GM19025 (cell line): Measurements from ENCODE around the gene LGALS7B.
"Not testable (repeated sequence)": the region's sequence is repeated elsewhere in the genome, so short reads cannot be mapped to it uniquely, and the experiment has no call there.

Experiments used
- ATAC-seq: cut with Tn5 transposase; IDR thresholded peaks from one replicate; pipeline ENCODE4 v1.9.1; 2021; ENCODE audit warnings: mild to moderate bottlenecking, low read depth, moderate library complexity; ENCODE audit not compliant: unreplicated experiment

Gene LGALS7B

GRCh38 chr19:38788478-38789243 is at the start of gene LGALS7B:
Gene LGALS7B, plus strand, starts transcription at chr19:38789200. Its CDS starts 27 bp downstream, at chr19:38789227.
- ATAC-seq: no peak

DNA sequence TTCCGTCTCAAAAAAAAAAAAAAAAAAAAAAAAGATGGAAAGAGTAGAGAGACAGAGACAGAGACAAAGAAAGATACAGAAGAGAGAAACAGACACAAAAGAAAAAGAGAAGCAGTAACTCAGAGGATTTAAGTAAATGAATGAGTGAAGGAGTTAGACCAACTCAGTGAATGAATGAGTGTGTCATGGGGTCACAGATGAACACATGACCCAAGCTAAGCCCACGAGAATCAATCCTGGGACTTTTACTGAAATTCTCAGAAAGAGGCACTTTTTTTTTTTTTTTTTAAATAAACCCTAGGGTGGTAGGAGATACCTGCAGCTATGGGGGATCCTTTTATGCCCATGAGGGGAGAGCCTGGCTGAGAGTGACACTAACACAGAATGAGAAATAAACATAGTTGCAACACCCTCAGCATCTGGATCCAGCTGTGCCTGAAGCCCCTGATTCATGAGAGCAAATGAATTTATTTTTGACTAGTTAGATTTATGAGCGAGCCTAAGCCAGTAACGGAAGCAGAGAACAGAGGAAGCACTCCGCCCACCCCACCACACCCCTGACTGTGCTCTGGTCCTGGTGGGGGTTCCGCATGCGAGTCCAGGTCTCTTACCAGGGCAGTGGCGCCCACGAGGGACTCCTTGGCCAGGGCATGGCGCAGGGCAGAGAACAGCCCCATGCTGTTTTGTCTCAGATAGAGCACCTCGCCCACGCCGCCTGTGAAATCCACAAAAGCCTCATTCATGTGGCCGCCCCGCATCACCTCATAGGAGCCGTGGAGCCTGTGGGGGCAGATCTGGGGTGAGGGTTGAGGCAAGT is 49.4 kb upstream of the LGALS7B start:
- no peak for ATAC-seq

DNA sequence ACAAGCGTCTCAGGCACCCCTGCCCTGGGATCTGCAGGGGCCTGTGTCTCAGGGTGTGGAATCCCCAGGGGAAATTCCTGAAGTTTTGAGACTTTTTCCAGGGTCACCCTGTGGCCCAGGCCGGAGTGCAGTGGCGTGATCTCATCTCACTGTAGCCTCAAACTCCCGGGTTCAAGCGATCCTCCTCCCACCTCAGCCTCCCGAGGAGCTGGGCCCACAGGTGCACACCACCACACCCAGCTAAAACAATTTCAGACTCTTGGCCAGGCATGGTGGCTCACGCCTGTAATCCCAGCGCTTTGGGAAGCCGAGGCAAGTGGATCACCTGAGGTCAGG is 48.8 kb upstream of the LGALS7B start:
- ATAC-seq: no peak

GRCh38 chr19:38740932-38741331 is 48.1 kb upstream of the LGALS7B start:
- ATAC-seq: no peak

DNA sequence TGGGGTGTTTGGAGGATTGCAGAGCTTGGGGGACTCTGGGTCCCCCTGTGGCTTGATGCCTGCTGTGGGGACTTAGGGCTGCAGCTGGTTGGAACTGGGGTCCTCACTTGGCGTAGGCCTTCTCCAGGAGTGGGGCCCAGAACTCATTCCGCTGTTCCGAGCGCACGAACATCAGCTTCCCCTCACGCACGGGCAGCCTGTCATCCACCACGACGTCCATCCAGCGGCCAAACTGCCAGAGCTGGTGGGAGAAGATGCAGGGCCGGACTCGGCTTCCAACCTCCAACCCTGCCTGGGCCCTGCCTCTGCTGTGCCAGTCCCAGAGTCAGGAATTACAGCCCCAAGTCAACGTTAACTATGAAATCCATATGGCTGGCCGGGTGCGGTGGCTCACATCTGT is 47.3 kb upstream of the LGALS7B start:
- ATAC-seq: no peak

DNA sequence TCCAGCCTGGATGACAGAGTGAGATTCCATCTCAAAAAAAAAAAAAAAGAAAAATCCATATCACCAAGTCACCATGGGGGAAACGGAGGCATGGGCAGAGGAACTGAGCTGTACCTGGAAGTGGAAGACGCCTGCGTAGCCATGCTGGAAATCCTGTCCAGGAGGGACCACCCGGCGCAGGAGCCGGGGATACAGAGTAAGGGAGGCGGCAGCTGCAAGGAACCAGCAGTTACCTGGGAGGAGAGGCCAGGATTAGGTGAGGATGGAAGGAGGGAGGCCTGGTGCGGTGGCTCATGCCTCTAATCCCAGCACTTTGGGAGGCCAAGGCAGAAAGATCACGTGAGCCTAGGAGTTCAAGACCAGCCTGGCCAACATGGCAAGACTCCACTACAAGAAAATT is 46.7 kb upstream of the LGALS7B start:
- no peak for ATAC-seq

GRCh38 chr19:38742906-38743305 is 46.1 kb upstream of the LGALS7B start:
- no peak for ATAC-seq

GRCh38 chr19:38743394-38744297 is 45.4 kb upstream of the LGALS7B start:
- ATAC-seq: no peak

- no peak for ATAC-seq
Measured at GRCh38 chr19:38744298-38744681, 44.7 kb upstream of the LGALS7B start, which contains the start of gene CAPN12. Gene CAPN12, minus strand, starts transcription at chr19:38744474. Its CDS starts 309 bp downstream, at chr19:38744165.

DNA sequence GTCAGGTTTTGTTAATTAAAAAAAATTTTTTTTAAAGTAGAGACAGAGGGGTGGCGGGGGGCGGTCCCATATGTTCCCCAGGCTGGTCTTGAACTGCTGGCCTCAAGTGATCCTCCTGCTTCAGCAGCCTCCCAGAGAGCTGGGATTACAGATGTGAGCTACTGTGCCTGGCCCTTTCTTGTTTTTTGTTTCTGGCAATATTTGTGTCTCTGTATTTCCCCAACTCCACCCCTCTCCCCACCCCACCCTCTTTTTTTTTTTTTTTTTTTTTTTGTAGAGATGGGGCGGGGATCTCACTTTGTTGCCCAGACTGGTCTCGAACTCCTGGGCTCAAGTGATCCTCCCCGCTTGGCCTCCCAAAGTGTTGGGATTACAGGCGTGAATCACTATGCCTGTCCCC is 44.1 kb upstream of the LGALS7B start:
- ATAC-seq: no peak

GRCh38 chr19:38745316-38745715 is 43.7 kb upstream of the LGALS7B start:
- no peak for ATAC-seq

GRCh38 chr19:38753783-38754182 is 35.2 kb upstream of the LGALS7B start:
- ATAC-seq: not testable (repeated sequence)

GRCh38 chr19:38754196-38754595 is 34.8 kb upstream of the LGALS7B start:
- not testable (repeated sequence) for ATAC-seq

DNA sequence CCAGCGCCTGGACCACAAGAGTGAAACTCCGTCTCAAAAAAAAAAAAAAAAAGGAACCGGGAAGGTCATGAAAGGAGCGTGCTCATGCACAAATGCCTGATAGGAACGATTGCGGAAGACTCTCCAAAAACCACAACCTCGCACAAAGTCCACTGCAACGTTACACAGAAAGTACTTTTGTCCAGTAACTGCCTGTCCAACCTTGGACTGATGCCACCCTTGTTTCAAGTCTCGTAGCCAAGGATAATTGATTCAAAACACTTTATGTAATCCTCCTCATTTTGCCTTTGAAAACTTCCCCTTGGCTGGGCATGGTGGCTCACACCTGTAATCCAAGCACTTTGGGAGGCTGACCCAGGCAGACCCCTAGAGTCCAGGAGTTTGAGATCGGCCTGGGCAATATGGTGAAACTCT is 29.4 kb upstream of the LGALS7B start:
- no peak for ATAC-seq

GRCh38 chr19:38760805-38761517 is 28.0 kb upstream of the LGALS7B start:
- not testable (repeated sequence) for ATAC-seq

DNA sequence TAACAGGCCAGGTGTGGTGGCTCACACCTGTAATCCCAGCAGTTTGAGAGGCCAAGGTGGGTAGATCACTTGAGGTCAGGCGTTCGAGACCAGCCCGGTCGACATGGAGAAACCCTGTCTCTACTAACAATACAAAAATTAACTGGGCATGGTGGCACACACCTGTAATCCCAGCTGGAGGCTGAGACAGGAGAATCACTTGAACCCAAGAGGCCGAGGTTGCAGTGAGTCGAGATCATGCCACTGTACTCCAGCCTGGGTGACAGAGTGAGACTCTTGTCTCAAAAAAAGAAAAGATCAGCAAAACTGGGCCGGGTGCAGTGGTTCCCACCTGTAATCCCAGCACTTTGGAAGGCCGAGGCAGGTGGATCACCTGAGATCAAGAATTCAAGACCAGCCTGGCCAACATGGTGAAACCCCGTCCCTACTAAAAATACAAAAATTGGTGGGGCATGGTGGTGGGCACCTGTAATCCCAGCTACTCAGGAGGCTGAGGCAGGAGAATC is 27.1 kb upstream of the LGALS7B start:
- ATAC-seq: not testable (repeated sequence)

GRCh38 chr19:38763795-38764220 is 25.2 kb upstream of the LGALS7B start:
- no peak for ATAC-seq

DNA sequence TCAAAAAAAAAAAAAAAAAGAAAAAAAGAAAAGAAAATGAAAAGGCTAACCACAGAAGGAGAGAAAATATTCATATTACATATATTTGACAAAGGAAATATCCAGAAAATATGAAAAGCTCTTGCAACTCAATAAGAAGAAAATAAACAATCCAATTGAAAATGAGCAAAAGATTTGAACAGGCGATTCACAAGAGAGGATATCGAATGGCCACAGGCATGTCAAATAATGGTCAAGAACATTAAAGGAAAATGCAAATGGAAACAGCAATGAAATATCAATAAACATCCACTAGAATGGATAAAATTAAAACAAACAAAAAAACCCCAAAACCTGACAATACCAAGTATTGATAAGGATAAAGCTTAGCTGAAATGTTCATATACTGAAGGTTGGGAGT is 23.8 kb upstream of the LGALS7B start:
- no peak for ATAC-seq

DNA sequence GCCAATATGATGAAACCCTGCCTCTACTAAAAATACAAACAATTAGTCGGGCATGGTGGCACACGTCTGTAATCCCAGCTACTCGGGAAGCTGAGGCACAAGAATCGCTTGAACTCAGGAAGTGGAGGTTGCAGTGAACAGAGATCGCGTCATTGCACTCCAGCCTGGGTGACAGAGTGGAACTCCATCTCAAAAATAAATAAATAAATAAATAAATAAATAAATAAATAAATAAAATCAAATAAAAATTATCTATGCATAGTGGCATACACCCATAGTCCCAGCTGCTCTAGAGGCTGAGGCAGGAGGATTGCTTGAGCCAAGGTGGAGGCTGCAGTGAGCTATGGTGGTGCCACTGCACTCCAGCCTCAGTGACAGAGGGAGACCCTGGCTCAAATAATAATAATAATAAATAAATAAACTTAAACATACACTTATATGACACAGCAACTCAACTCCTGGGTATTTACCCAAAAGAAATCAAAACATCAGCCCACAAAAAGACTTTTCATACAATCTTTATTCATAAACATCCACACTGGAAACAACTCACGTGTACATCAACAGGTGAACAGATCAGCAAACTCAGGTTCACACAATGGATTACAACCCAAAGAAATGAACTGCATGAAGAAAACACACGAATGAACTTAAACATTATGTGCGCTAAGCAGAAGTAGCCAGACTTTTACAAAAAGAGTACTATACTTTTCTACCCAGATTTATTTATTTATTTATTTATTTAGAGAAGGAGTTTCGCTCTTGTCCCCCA is 22.5 kb upstream of the LGALS7B start:
- no peak for ATAC-seq
